ENCODE results near the gene SPINDOC.

The SPINDOC gene

DNA sequence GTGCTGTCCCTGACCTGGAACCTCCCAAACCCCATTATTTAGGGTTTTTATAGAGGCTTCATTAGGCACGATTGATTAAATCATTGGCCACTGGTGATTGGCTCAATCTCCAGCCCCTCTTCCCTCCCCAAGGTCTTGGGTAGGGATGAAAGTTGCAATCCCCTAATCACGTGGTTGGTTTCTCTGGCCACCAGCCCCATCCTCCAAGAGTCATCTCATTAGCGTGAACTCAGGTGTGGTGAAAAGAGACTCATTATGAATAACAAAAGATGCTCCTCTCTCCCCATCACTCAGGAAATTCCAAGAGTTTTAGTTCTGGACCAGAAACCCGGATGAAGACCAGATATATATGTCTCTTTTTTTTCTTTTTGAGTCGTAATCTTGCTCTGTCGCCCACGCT is 18.1 kb downstream of the SPINDOC start:
- in situ Hi-C loops (cut with MboI; ENCODE audit: low pct_unique_long_range_greater_than_20kb, low sequenced_read_pairs, unreplicated experiment), result loop anchor here (10.0 kb wide), 1 partner anchor 113 kb away; no protein-coding TSS in a partner anchor
- DNase-seq (ENCODE audit: low spot score), result no peak
- no peak for TF ChIP-seq CTCF (IDR thresholded peaks at IDR 0.05; ENCODE audit: extremely low read depth, insufficient read depth, missing control alignments)

DNA sequence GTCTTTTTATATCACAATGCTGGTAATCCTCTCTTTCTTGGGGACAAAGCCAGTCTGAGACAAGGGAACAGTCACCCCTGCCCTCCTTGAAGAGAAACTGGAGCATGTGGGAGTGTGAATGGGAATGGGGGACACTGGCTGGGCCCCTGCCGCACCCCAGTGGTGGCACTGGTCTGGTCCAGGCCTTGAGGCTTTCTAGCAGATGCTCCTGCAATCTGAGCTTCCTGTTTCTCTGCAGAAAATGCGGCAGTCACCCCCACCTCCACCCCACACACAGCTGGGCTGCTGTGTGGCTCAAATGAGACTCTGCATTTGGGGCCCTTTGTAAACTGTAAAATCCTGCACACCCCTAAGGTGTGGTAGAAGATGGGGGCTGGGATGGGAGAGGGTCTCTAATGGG is 19.1 kb downstream of the SPINDOC start:
- TF ChIP-seq CTCF (IDR thresholded peaks at IDR 0.05; ENCODE audit: extremely low read depth, insufficient read depth, missing control alignments), result no peak
- DNase-seq (ENCODE audit: low spot score), result no peak
- in situ Hi-C loops (cut with MboI; ENCODE audit: low pct_unique_long_range_greater_than_20kb, low sequenced_read_pairs, unreplicated experiment), result loop anchor here (10.0 kb wide), 1 partner anchor 112 kb away; no protein-coding TSS in a partner anchor

DNA sequence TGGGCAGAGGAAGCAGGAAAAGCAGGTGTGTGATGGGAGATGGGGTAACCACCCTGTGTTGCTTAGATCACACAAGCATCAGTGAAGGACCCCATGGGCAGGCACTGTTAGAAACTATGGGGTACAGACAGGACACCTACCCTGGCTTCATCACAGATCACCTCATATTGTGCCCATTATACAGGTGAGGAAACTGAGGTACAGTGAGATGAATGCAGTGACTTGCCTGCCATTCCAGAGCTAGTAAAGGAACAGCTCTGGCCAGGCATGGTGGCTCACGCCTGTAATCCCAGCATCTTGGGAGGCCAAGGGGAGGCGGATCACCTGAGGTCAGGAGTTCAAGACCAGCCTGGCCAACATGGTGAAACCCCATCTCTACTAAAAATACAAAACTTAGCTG is 19.8 kb downstream of the SPINDOC start:
- no peak for TF ChIP-seq CTCF (IDR thresholded peaks at IDR 0.05; ENCODE audit: extremely low read depth, insufficient read depth, missing control alignments)
- DNase-seq (ENCODE audit: low spot score), result no peak
- in situ Hi-C loops (cut with MboI; ENCODE audit: low pct_unique_long_range_greater_than_20kb, low sequenced_read_pairs, unreplicated experiment), result loop anchor here (10.0 kb wide), 1 partner anchor 112 kb away; no protein-coding TSS in a partner anchor

GRCh38 chr11:63834535-63835157 is 21.4 kb downstream of the SPINDOC start:
- in situ Hi-C loops (cut with MboI; ENCODE audit: low pct_unique_long_range_greater_than_20kb, low sequenced_read_pairs, unreplicated experiment), result loop anchor here (10.0 kb wide), 1 partner anchor 110 kb away; no protein-coding TSS in a partner anchor
- DNase-seq (ENCODE audit: low spot score), result no peak

GRCh38 chr11:63835158-63835545 is 21.9 kb downstream of the SPINDOC start:
- no peak for TF ChIP-seq CTCF (IDR thresholded peaks at IDR 0.05; ENCODE audit: extremely low read depth, insufficient read depth, missing control alignments)
- in situ Hi-C loops (cut with MboI; ENCODE audit: low pct_unique_long_range_greater_than_20kb, low sequenced_read_pairs, unreplicated experiment), result loop anchor here (10.0 kb wide), 1 partner anchor 110 kb away; no protein-coding TSS in a partner anchor
- DNase-seq (ENCODE audit: low spot score), result no peak

More at GRCh38 chr11:63834535-63835157, 21.4 kb downstream of the SPINDOC start:
- no peak for TF ChIP-seq CTCF (IDR thresholded peaks at IDR 0.05; ENCODE audit: extremely low read depth, insufficient read depth, missing control alignments)

GRCh38 chr11:63837027-63837688 is 23.9 kb downstream of the SPINDOC start:
- in situ Hi-C loops (cut with MboI; ENCODE audit: low pct_unique_long_range_greater_than_20kb, low sequenced_read_pairs, unreplicated experiment), result loop anchor here (10.0 kb wide), 1 partner anchor 108 kb away; no protein-coding TSS in a partner anchor
- peak; percentile 93 for TF ChIP-seq CTCF (IDR thresholded peaks at IDR 0.05; ENCODE audit: extremely low read depth, insufficient read depth, missing control alignments)
- DNase-seq (ENCODE audit: low spot score), result peak; percentile 80
